Naive thymus-derived CD8-positive, alpha-beta T cell (primary cell): ENCODE results near the gene ONECUT3. TPM values are rescaled to one million over a fixed set of nuclear protein-coding genes. Genes with fewer than 3 reads are reported as not detected.
A peak's percentile ranks its signal among the peaks of the same experiment; 100 is the strongest.

ENCODE experiments used
- ATAC-seq, 2 donors: fragments of 150-1000 bp; cut with Tn5 transposase in 1 of 2; sonication (Bioruptor Pico), chemical (Tn5 transposase) in 1 of 2; 1 replicate in 1 of 2; 2 replicates in 1 of 2; pipeline ENCODE4 v1.10.0; 2021; ENCODE audit warnings: mild to moderate bottlenecking in 2 of 2, moderate library complexity in 2 of 2
- POLR2A ChIA-PET: fragments of 350-600 bp; sonication (Branson Sonifier 250); formaldehyde crosslinking; loops from one replicate; lab custom pipeline; 2021; ENCODE audit warnings: antibody characterized with exemption; lab: Charles Lee
- DNase-seq, 10 donors: peaks; one replicate each; pipeline versions ENCODE4 v3.0.0 to v3.0.0-alpha.2; 2020 to 2022
- H3K27ac Mint-ChIP-seq, 10 donors: one replicate each; pipeline ENCODE4 v1.8.0; 2020 to 2022; ENCODE audit warnings: mild to moderate bottlenecking in 10 of 10, mixed read lengths in 10 of 10, moderate library complexity in 4 of 10, inconsistent platforms in 1 of 10
- H3K27me3 Mint-ChIP-seq, 5 donors: one replicate each; pipeline ENCODE4 v1.8.0; 2021 to 2022; ENCODE audit warnings: mixed read lengths in 5 of 5
- H3K36me3 Mint-ChIP-seq, 3 donors: one replicate each; pipeline ENCODE4 v1.8.0; 2020 to 2022; ENCODE audit warnings: mixed read lengths in 3 of 3, mild to moderate bottlenecking in 2 of 3, inconsistent platforms in 1 of 3
- H3K4me1 Mint-ChIP-seq, 4 donors: one replicate each; pipeline ENCODE4 v1.8.0; 2021 to 2022; ENCODE audit warnings: mixed read lengths in 4 of 4
- H3K4me3 Mint-ChIP-seq, 10 donors: one replicate each; pipeline ENCODE4 v1.8.0; 2020 to 2022; ENCODE audit warnings: mild to moderate bottlenecking in 10 of 10, mixed read lengths in 10 of 10, moderate library complexity in 6 of 10, inconsistent platforms in 1 of 10
- H3K9me3 Mint-ChIP-seq, 9 donors: one replicate each; pipeline ENCODE4 v1.8.0; 2020 to 2022; ENCODE audit warnings: mixed read lengths in 9 of 9, mild to moderate bottlenecking in 3 of 9, inconsistent platforms in 1 of 9, moderate library complexity in 1 of 9
- polyA plus RNA-seq, 3 donors: library from polyadenylated mRNA; unstranded; fragments of 300-500 nt; fragmentation: Illumina TruSeq; gene quantifications; one replicate each; pipeline ENCODE4 v1.2.3, GENCODE V29; 2021
- total RNA-seq, 8 experiments: library from RNA in 2 of 8; stranded (reverse) in 2 of 8; gene quantifications; one replicate each; pipeline ENCODE4 v1.2.3 and lab custom pipeline; 2021 to 2026

Gene ONECUT3
- total and polyA plus RNA-seq, 5 experiments from 2014 or later, result not detected

- POLR2A ChIA-PET, result interaction anchor here (1.0 to 1.3 kb wide), 2 partner anchors 49 to 219 kb away, joined by 3 read pairs; partner anchors contain the start of gene MBD3
Measured at GRCh38 chr19:1811942-1812425, 58.7 kb downstream of the ONECUT3 start, which contains the start of gene ATP8B3. ATP8B3 (minus strand) TSS chr19:1812276; CDS start chr19:1811736, 540 bp downstream.

GRCh38 chr19:1812426-1813191 is 59.3 kb downstream of the ONECUT3 start:
- POLR2A ChIA-PET, result no interaction called here
- peaks cover 11 to 16% (median 13%) of the 10 kb centered on the region in 4 donors for H3K4me1 Mint-ChIP-seq
- peak overlapping the region; percentile 89 to 96 (median 94) for H3K4me3 Mint-ChIP-seq
- no peaks in the 10 kb centered on the region for H3K27me3 Mint-ChIP-seq
- peak overlapping the region; percentile 52 to 95 (median 91) for H3K27ac Mint-ChIP-seq
- DNase-seq (peak; percentile 66 to 92 (median 78)), ATAC-seq (peak; percentile 78 to 80)
- peaks cover 0 to 14% (median 0%) of the 10 kb centered on the region in 3 donors for H3K36me3 Mint-ChIP-seq
- no peaks in the 10 kb centered on the region for H3K9me3 Mint-ChIP-seq

More at GRCh38 chr19:1811942-1812425, 58.7 kb downstream of the ONECUT3 start, which contains the start of gene ATP8B3:
- DNase-seq (peak in 6 of 10 donors; percentile 45 to 76 (median 68)), ATAC-seq (peak; percentile 34 to 72)
- Mint-ChIP-seq H3K4me3 (peak within 1 kb of the TSS; percentile 89 to 96 (median 94)), H3K27ac (peak within 1 kb of the TSS; percentile 52 to 95 (median 91)), H3K36me3 (peaks cover 0 to 14% (median 0%) of the 10 kb centered on the region in 3 donors), H3K27me3 (no peaks in the 10 kb centered on the region), H3K9me3 (no peaks in the 10 kb centered on the region), H3K4me1 (peaks cover 11 to 16% (median 13%) of the 10 kb centered on the region in 4 donors)

GRCh38 chr19:1813192-1814182 is 60.2 kb downstream of the ONECUT3 start:
- no peaks in the 10 kb centered on the region for H3K9me3 Mint-ChIP-seq
- DNase-seq (no peak), ATAC-seq (no peak)
- peaks cover 0 to 19% (median 2%) of the 10 kb centered on the region in 3 donors for H3K36me3 Mint-ChIP-seq
- H3K27me3 Mint-ChIP-seq, result no peaks in the 10 kb centered on the region
- peaks cover 11 to 16% (median 13%) of the 10 kb centered on the region in 4 donors for H3K4me1 Mint-ChIP-seq
- H3K27ac Mint-ChIP-seq, result peak overlapping the region in 9 of 10 donors; percentile 52 to 95 (median 92)
- peak overlapping the region; percentile 89 to 96 (median 94) for H3K4me3 Mint-ChIP-seq
- POLR2A ChIA-PET, result interaction anchor here (0.7 to 0.9 kb wide), 2 partner anchors 12 to 196 kb away, joined by 3 to 8 read pairs; no protein-coding TSS in a partner anchor

- DNase-seq (no peak), ATAC-seq (no peak)
- POLR2A ChIA-PET, result interaction anchor here (0.6 kb wide), 1 partner anchor 7 kb away, joined by 3 read pairs; no protein-coding TSS in a partner anchor
- H3K27ac Mint-ChIP-seq, result peak overlapping the region in 1 of 10 donors; percentile 73
- no peaks in the 10 kb centered on the region for H3K27me3 Mint-ChIP-seq
- H3K9me3 Mint-ChIP-seq, result no peaks in the 10 kb centered on the region
- H3K4me1 Mint-ChIP-seq, result peaks cover 11 to 16% (median 13%) of the 10 kb centered on the region in 4 donors
- no peak overlapping the region for H3K4me3 Mint-ChIP-seq
- H3K36me3 Mint-ChIP-seq, result peaks cover 0 to 19% (median 2%) of the 10 kb centered on the region in 3 donors
Measured at GRCh38 chr19:1814391-1814790, 61.1 kb downstream of the ONECUT3 start.

GRCh38 chr19:1814833-1815604 is 61.7 kb downstream of the ONECUT3 start:
- peaks cover 0 to 20% (median 2%) of the 10 kb centered on the region in 3 donors for H3K36me3 Mint-ChIP-seq
- no peaks in the 10 kb centered on the region for H3K27me3 Mint-ChIP-seq
- ATAC-seq (no peak), DNase-seq (no peak)
- POLR2A ChIA-PET, result interaction anchor here (0.6 kb wide), 1 partner anchor 8 kb away, joined by 3 read pairs; no protein-coding TSS in a partner anchor
- peaks cover 11 to 16% (median 13%) of the 10 kb centered on the region in 4 donors for H3K4me1 Mint-ChIP-seq
- H3K4me3 Mint-ChIP-seq, result peak overlapping the region in 2 of 10 donors; percentile 14 to 24
- H3K9me3 Mint-ChIP-seq, result no peaks in the 10 kb centered on the region
- H3K27ac Mint-ChIP-seq, result peak overlapping the region in 1 of 10 donors; percentile 33

GRCh38 chr19:1815605-1816529 is 62.6 kb downstream of the ONECUT3 start:
- ATAC-seq, result no peak
- no peak overlapping the region for H3K4me3 Mint-ChIP-seq
- H3K27ac Mint-ChIP-seq, result no peak overlapping the region
- peaks cover 0 to 28% (median 4%) of the 10 kb centered on the region in 3 donors for H3K36me3 Mint-ChIP-seq
- H3K4me1 Mint-ChIP-seq, result peaks cover 10 to 18% (median 13%) of the 10 kb centered on the region in 4 donors
- DNase-seq, result no peak
- POLR2A ChIA-PET, result no interaction called here
- H3K9me3 Mint-ChIP-seq, result no peaks in the 10 kb centered on the region
- H3K27me3 Mint-ChIP-seq, result no peaks in the 10 kb centered on the region

- ATAC-seq (no peak), DNase-seq (no peak)
- no peaks in the 10 kb centered on the region for H3K9me3 Mint-ChIP-seq
- H3K27ac Mint-ChIP-seq, result no peak overlapping the region
- H3K4me3 Mint-ChIP-seq, result no peak overlapping the region
- H3K4me1 Mint-ChIP-seq, result peaks cover 10 to 14% (median 12%) of the 10 kb centered on the region in 4 donors
- no peaks in the 10 kb centered on the region for H3K27me3 Mint-ChIP-seq
- H3K36me3 Mint-ChIP-seq, result peaks cover 0 to 35% (median 4%) of the 10 kb centered on the region in 3 donors
- POLR2A ChIA-PET, result no interaction called here
Measured at GRCh38 chr19:1816530-1817298, 63.4 kb downstream of the ONECUT3 start.

GRCh38 chr19:1817553-1818179 is 64.4 kb downstream of the ONECUT3 start:
- peaks cover 6 to 9% (median 7%) of the 10 kb centered on the region in 4 donors for H3K4me1 Mint-ChIP-seq
- peaks cover 0 to 40% (median 4%) of the 10 kb centered on the region in 3 donors for H3K36me3 Mint-ChIP-seq
- POLR2A ChIA-PET, result no interaction called here
- H3K27ac Mint-ChIP-seq, result no peak overlapping the region
- H3K27me3 Mint-ChIP-seq, result no peaks in the 10 kb centered on the region
- H3K4me3 Mint-ChIP-seq, result no peak overlapping the region
- H3K9me3 Mint-ChIP-seq, result no peaks in the 10 kb centered on the region
- no peak for DNase-seq
- no peak for ATAC-seq

- DNase-seq (no peak), ATAC-seq (no peak)
- H3K4me3 Mint-ChIP-seq, result no peak overlapping the region
- POLR2A ChIA-PET, result no interaction called here
- H3K4me1 Mint-ChIP-seq, result peaks cover 0 to 3% (median under 1%) of the 10 kb centered on the region in 4 donors
- H3K9me3 Mint-ChIP-seq, result no peaks in the 10 kb centered on the region
- H3K27me3 Mint-ChIP-seq, result no peaks in the 10 kb centered on the region
- H3K27ac Mint-ChIP-seq, result no peak overlapping the region
- H3K36me3 Mint-ChIP-seq, result peaks cover 0 to 40% (median 4%) of the 10 kb centered on the region in 3 donors
Measured at GRCh38 chr19:1818549-1819195, 65.4 kb downstream of the ONECUT3 start.
